Esophagus (tissue), 2 donors: ENCODE results near the gene OSBPL10. TPM values are rescaled to one million over a fixed set of nuclear protein-coding genes. Genes with fewer than 3 reads are reported as not detected.
A peak's percentile ranks its signal among the peaks of the same experiment; 100 is the strongest.

Source experiments
- H3K27ac ChIP-seq, 2 donors: one replicate each; pipeline ENCODE4 v1.5.1; 2013; ENCODE audit warnings: low read depth in 2 of 2, mild to moderate bottlenecking in 2 of 2, inconsistent platforms in 1 of 2, low read length in 1 of 2, moderate library complexity in 1 of 2
- H3K27me3 ChIP-seq, 2 donors: one replicate each; pipeline ENCODE4 v1.6.1; 2013; ENCODE audit warnings: low read length in 2 of 2, control low read depth in 1 of 2, mild to moderate bottlenecking in 1 of 2; ENCODE audit not compliant: insufficient read depth in 2 of 2, control insufficient read depth in 1 of 2
- H3K36me3 ChIP-seq, 2 donors: one replicate each; pipeline ENCODE4 v1.6.1; 2013; ENCODE audit warnings: low read length in 1 of 2; ENCODE audit not compliant: control insufficient read depth in 2 of 2, insufficient read depth in 2 of 2
- H3K4me1 ChIP-seq, 2 donors: one replicate each; pipeline ENCODE4 v1.6.1; 2013; ENCODE audit warnings: low read length in 1 of 2; ENCODE audit not compliant: control insufficient read depth in 2 of 2, insufficient read depth in 2 of 2
- H3K4me3 ChIP-seq, 2 donors: one replicate each; pipeline ENCODE4 v1.5.1; 2013; ENCODE audit warnings: low read length in 2 of 2, mild to moderate bottlenecking in 2 of 2, low read depth in 1 of 2, moderate library complexity in 1 of 2
- H3K9me3 ChIP-seq, 2 donors: one replicate each; pipeline ENCODE4 v1.6.1; 2013; ENCODE audit warnings: mild to moderate bottlenecking in 2 of 2, low read depth in 1 of 2, low read length in 1 of 2, moderate library complexity in 1 of 2; ENCODE audit not compliant: control insufficient read depth in 2 of 2, insufficient read depth in 1 of 2
- WGBS, 2 donors: extraction: QIAGEN DNeasy Blood & Tissue Kit; methylation state at CpG; one replicate each; pipeline ENCODE4 v1.1.7; 2013; 5-methylcytosine and 5-hydroxymethylcytosine counted together
- polyA plus RNA-seq, 2 donors: library from polyadenylated mRNA; stranded (reverse); fragments of 200-250 nt; gene quantifications; one replicate each; pipeline ENCODE4 v1.2.3, GENCODE V29; 2013
- donor health status: healthy with polysubstance abuse.
- donor health status: Bipolar disorder and iron deficiency.

Gene OSBPL10
- polyA plus RNA-seq, 2 donors: 6.4 to 9.0 TPM

DNA sequence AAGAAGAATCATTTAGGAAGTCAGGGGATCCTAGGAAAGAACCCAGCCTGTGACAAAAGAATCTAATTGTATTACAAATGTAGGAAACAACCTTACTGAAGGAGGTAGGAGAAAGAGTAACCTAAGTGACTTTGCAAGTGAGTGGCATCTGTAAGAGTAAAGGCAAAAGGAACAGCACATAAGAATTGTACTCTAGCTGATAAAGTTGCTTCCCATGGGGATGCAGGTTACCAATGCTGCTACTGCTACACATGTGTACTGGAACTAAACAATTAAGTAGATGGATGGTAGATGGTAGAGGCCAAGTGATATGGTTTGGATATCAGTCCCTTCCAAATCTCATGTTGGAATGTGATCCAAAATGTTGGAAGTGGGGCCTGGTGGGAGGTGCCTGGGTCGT is 60.8 kb downstream of the OSBPL10 start:
- H3K27ac ChIP-seq: no peak overlapping the region
- 87 to 88% methylated on average over 1 of the region's 1 CpG for whole genome bisulfite sequencing, 2 donors
- no peaks in the 10 kb centered on the region for H3K4me1 ChIP-seq
- H3K9me3 ChIP-seq: peaks cover 0 to 2% of the 10 kb centered on the region in 2 donors
- no peak overlapping the region for H3K4me3 ChIP-seq
- no peaks in the 10 kb centered on the region for H3K36me3 ChIP-seq
- H3K27me3 ChIP-seq: no peaks in the 10 kb centered on the region

DNA sequence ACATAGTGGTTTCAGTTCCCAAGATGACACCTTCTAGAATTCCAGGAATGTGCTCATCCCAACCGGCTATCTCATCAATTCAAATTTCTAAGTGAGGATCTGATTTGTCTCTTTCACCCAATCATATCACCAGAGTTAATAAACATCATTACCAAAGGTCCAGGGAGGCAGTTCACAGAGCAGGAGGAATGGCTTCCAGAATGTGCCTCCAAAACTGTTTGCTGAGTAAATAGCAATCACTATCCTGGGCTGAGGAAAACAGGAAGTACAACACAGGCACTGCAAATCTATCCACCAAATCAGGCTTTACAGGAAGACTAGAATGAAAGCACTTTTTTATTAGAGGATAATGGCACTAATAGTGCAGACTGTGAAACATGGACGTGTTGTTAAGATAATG is 61.5 kb downstream of the OSBPL10 start:
- Histone ChIP-seq H3K9me3 (peaks cover 0 to 2% of the 10 kb centered on the region in 2 donors), H3K27me3 (no peaks in the 10 kb centered on the region), H3K4me1 (no peaks in the 10 kb centered on the region), H3K27ac (no peak overlapping the region), H3K36me3 (no peaks in the 10 kb centered on the region), H3K4me3 (no peak overlapping the region)
- WGBS, 2 donors: 84 to 87% methylated on average over 2 of the region's 2 CpGs

DNA sequence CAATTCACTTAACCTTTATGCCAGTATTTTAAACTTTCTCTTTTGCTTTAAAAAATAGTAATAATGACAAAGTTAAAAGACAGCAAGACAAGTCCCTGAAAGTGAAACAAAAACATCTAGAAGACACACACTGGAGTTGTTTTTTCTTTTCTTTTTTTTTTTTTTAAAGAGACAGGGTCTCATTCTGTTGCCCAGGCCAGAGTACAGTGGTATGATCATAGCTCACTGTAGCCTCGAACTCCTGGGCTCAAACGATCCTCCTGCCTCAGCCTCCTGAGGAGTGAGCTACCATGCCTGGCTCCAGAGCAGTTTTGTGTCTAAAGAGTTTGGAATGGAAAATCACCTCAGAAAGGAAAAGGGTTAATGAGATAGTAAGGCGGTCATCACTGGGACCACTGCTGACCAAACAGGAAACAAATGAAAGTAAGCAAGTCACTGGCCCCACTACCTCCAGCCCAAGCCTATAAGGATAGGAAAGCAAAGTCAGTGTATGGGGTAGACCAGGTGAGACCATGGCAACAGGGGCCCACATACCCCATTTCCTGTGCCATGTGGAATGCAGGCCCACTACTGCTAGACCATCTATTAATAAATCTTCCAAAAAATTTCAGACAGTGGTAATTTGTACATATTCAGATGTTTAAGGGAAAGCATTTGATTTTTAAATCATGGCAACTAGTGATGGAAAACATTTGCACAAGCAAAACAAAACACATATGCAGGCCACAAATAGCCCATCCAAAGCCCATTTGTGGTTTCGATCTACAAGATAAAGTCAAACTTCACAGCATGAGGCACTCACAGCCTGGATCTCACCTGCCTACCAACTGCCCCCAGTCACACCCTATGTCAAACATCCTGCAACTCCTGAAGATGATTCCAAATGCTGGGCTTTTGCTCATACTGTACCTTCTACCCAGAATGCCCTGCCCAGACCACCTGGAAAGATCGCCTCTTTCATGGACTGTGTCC is 62.6 kb downstream of the OSBPL10 start:
- WGBS, 2 donors: 82 to 84% methylated on average over 5 of the region's 5 CpGs
- Histone ChIP-seq H3K4me1 (no peaks in the 10 kb centered on the region), H3K27ac (no peak overlapping the region), H3K27me3 (no peaks in the 10 kb centered on the region), H3K4me3 (no peak overlapping the region), H3K36me3 (no peaks in the 10 kb centered on the region), H3K9me3 (peaks cover 0 to 2% of the 10 kb centered on the region in 2 donors)

DNA sequence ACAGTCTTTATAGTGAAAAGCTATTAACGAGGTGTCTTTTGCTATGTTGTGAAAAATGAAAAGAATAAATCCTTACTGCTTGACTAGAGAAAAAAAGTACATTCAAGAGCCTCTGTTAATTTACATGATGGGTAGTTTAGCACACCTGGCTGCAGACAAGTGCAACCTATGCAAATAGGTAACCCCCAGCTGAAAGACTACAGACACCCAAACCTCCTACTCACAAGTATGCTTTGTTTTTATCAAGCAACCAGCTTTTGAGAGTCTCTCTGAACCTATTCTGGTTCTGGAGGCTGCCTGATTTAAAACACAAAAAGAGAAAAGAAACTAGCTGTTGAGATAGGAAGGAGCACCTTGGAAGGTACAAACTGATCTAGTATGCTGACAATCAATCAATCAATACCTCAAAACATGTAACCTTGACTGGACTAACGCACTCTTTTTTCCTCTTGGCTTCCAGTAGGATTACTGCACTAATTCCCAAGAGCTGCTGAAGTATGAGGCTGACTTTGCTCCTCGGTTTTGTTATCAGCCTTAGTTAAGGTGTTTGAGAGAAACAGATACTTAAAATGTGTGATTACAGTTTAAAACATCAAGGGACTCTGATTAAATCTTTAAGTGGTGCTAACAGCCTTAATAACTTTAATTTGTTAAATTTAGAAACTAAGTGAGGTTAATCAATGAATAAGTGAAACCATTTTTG is 63.6 kb downstream of the OSBPL10 start:
- Histone ChIP-seq H3K36me3 (no peaks in the 10 kb centered on the region), H3K27me3 (no peaks in the 10 kb centered on the region), H3K9me3 (peaks cover 0 to 2% of the 10 kb centered on the region in 2 donors), H3K4me3 (no peak overlapping the region), H3K27ac (no peak overlapping the region), H3K4me1 (peaks cover 0 to 2% of the 10 kb centered on the region in 2 donors)
- 22 to 28% methylated on average over 3 of the region's 3 CpGs for WGBS, 2 donors

DNA sequence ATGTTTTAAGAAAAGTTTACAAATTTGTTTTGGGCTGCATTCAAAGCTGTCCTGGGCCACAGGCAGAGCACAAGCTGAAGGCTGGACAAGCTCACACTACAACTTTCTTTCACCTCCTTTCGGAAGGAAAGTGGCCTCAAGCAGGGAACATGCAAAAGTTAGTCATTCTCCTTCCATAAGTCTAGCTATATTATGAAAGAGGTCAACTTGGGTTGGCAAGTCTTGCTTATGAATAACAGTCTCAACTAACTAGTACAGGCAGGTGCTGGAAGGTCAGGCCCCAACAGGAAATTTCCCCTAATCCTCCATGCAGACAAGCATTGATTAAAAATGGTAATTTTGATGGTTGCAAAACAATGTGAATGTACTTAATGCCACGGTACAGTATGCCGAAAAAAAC is 69.4 kb downstream of the OSBPL10 start:
- Histone ChIP-seq H3K27me3 (no peaks in the 10 kb centered on the region), H3K4me1 (peaks cover 2 to 3% of the 10 kb centered on the region in 2 donors), H3K4me3 (no peak overlapping the region), H3K36me3 (no peaks in the 10 kb centered on the region), H3K27ac (no peak overlapping the region), H3K9me3 (no peaks in the 10 kb centered on the region)
- 57 to 67% methylated on average over 3 of the region's 3 CpGs for WGBS, 2 donors

DNA sequence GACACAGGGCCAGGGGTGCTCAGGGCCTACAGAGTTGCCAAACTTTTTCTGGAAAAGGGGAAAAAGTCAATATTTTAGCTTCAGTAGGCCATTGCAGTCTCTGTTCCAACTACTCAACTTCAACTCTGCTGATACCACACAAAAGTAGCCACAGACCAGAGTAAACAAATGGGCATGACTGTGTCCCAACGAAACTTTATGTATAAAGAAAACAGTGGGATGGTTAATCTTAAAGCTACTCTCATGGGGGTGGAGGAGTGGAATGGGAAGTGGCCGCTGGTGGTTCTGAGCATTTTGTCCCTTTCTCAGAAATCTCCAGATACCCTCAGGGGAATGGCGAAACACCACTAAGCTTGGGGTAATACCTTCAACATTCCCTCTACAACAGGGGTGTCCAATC is 69.9 kb downstream of the OSBPL10 start:
- no peaks in the 10 kb centered on the region for H3K9me3 ChIP-seq
- H3K27ac ChIP-seq: peak overlapping the region in 1 of 2 donors; percentile 1
- no peaks in the 10 kb centered on the region for H3K36me3 ChIP-seq
- WGBS, 2 donors: 89 to 96% methylated on average over 3 of the region's 3 CpGs
- no peaks in the 10 kb centered on the region for H3K27me3 ChIP-seq
- no peak overlapping the region for H3K4me3 ChIP-seq
- peaks cover 2 to 3% of the 10 kb centered on the region in 2 donors for H3K4me1 ChIP-seq

DNA sequence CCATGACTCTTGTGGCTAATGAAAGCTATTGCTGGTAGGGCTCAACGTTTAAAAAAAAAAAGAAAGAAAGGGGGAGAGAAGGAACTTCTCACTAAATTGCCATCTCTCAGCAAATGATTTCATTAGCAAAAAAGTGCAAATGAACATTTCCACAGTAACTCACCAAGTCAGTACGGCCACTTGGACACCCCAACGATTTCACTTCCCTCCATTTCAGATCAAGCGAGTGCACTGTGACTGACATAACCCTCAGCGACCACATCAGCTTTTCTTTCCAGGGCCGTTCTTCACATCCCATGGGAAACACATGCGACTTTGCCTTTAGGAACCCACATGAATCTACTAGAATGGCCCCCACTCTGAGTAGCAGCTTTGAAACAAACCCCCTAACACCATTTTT is 71.6 kb downstream of the OSBPL10 start:
- Histone ChIP-seq H3K4me1 (peaks cover 2 to 5% of the 10 kb centered on the region in 2 donors), H3K27ac (no peak overlapping the region), H3K9me3 (no peaks in the 10 kb centered on the region), H3K36me3 (no peaks in the 10 kb centered on the region), H3K27me3 (no peaks in the 10 kb centered on the region), H3K4me3 (no peak overlapping the region)
- 92% methylated on average over 7 of the region's 7 CpGs for WGBS, 2 donors

DNA sequence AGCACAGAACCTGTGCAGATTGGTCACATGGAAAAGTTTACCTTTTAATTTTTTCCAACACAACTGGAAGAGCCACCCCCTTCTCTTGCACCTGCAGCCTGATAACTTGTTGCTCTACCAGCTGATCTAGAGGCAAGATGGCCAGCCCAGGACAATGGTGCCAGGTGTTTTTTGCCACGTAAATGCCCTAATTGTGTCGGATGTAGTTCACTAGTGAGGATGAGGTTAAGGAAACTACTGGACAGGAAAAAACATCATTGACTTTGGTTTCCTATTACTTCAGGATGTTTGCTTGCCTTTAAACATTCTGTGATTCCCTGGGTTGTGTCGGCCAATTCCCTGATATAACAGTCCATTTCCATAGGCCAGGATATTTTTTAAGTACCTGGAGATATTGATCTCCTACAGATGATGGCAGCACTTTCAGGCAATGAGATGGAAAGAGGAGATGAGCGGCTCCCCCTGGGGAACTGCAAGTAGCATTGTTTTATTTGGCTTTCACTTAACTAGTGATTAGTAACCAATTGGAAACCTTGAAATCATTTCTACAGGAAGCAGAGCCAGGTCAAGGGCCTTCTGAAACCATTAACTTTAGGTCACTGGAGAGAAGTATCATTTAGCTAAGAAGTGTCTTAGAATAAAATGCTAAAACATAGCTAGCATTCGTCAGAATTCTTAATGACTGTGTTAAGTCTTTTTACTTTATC is 72.5 kb downstream of the OSBPL10 start:
- Histone ChIP-seq H3K4me3 (no peak overlapping the region), H3K27me3 (no peaks in the 10 kb centered on the region), H3K36me3 (no peaks in the 10 kb centered on the region), H3K4me1 (peaks cover 5 to 6% of the 10 kb centered on the region in 2 donors), H3K9me3 (no peaks in the 10 kb centered on the region), H3K27ac (no peak overlapping the region)
- WGBS, 2 donors: 74 to 78% methylated on average over 5 of the region's 5 CpGs

DNA sequence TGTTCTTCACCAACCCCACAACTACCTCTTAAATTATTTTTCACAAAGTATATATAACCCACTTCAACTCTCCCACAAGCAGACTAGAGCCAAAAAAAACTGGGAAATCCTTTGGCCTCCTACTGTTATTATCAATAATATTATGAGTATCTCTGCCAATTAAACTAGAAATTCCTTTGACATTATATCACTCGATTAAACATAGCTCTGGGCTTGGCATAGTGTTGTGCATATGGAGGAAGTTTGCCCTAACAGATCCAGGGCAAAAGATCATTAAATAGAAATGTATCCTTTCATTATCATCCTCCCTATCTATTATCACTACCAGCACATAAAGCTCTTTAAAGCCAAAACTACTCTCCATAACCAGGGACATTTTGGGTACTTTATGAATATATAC is 74.9 kb downstream of the OSBPL10 start:
- Histone ChIP-seq H3K27me3 (no peaks in the 10 kb centered on the region), H3K4me1 (peaks cover 5 to 7% of the 10 kb centered on the region in 2 donors), H3K4me3 (no peak overlapping the region), H3K9me3 (no peaks in the 10 kb centered on the region), H3K36me3 (no peaks in the 10 kb centered on the region), H3K27ac (no peak overlapping the region)
- 47 to 57% methylated on average over 1 of the region's 1 CpG for WGBS, 2 donors
